ENCODE results near the gene GUF1.
A peak's percentile ranks its signal among the peaks of the same experiment; 100 is the strongest.

GUF1 gene, protein sequence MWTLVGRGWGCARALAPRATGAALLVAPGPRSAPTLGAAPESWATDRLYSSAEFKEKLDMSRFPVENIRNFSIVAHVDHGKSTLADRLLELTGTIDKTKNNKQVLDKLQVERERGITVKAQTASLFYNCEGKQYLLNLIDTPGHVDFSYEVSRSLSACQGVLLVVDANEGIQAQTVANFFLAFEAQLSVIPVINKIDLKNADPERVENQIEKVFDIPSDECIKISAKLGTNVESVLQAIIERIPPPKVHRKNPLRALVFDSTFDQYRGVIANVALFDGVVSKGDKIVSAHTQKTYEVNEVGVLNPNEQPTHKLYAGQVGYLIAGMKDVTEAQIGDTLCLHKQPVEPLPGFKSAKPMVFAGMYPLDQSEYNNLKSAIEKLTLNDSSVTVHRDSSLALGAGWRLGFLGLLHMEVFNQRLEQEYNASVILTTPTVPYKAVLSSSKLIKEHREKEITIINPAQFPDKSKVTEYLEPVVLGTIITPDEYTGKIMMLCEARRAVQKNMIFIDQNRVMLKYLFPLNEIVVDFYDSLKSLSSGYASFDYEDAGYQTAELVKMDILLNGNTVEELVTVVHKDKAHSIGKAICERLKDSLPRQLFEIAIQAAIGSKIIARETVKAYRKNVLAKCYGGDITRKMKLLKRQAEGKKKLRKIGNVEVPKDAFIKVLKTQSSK

DNA sequence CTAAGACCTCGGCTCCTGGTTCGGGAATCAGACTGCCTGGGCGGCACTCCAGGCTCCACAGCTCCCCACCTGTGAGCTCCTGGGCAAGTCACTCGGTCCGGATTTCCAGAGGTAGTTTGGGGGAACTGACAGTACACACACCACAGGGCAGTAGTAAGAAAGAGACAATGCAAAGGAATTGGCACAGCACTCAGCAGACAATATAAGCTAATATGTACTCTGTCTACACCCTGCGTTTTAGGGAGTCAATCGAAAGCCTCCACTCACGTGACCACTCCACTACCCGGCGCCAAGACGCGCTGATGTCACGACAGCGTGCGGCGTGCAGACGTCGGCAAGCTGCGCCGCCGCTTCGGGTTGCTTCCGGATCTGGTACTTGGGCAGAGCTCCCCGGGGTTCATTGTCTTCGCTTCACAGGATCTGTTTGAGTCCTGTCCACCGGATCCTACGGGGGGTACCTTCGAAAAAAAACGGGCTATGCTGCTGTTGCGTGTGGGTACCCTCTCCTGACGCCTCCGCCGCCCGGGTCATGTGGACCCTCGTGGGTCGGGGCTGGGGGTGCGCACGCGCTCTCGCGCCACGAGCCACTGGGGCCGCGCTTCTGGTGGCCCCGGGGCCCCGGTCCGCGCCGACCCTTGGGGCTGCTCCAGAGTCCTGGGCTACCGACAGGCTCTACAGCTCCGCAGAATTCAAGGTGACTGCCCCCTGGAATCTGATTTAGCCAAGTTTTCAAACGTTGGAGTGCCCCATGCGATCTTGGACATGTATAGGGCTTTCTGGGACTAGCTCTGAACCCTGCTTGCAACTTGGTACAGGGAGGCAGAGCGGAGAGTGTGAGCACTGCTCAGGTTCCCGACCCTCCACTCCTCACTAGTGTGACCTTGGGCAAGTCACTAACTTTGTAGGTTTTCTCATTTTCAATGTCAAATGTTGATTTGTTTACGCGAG, at the start of gene GUF1:
Gene GUF1 (plus strand): TSS at position 327 of the 948 bp plus-strand sequence. CDS start 203 bp downstream, at position 530.
- peak; percentile 85 to 87 for DNase-seq

DNA sequence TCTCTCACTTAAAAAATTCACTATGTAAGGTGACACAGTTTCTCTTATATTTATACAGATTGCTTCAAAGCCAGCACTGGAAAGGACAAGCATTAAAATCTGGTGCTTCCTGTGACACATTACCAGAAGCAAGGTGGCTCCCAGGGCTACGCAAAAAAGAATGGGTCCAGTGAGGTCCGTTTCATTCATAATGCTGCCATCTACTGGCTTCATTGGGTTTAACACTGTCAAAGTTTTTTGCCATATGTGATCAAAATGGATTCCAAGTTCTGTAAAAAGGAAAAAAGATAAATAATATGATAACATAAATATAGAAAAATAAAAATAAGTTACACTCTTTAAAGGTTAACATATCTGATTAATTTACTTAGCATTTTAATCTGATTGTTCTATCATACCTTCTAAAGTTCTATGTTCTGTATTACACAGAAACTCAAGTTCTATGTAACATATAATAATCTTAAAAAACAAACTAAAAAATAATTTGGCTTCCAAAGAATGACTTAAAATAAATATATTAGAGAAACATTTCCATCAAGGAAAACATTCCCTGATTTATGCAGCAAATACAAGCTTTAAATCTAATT, 48.8 kb upstream of the GUF1 start:
- DNase-seq: peak; percentile 9 to 31

DNA sequence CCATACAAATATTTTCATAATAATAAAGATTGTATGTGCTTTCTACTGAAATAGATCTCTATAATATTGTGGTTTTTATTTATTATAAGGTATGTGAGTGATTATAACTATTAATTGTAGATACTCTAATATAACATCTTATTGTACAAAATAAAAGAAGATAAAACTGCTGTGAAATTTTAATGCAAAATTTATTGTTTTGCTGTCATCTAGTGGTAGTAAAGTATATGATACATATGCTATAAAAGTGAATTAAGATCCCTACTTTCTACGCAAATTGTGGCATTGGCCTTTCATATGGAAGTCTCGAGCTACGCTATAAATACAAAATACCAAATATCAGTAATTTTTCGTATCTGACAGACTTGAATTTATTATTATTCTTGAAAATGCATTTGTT, 46.1 kb upstream of the GUF1 start:
- DNase-seq: no peak

DNA sequence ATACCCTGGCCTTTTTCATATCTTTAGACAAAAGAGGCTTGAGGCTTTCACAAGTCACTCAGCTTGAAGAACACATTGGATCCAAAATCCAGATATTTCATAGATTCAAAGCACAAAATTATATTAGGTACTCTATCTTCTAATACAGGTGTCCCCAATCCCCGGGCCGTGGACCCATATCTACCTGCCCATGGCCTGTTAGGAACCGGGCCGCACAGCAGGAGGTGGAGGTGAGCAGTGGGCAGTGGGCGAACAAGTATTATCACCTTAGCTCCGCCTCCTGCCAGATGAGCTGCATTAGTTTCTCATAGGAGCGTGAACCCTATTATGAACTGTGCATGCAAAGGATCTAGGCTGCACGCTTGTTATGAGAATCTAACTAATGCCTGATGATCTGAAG, 45.5 kb upstream of the GUF1 start:
- no peak for DNase-seq

DNA sequence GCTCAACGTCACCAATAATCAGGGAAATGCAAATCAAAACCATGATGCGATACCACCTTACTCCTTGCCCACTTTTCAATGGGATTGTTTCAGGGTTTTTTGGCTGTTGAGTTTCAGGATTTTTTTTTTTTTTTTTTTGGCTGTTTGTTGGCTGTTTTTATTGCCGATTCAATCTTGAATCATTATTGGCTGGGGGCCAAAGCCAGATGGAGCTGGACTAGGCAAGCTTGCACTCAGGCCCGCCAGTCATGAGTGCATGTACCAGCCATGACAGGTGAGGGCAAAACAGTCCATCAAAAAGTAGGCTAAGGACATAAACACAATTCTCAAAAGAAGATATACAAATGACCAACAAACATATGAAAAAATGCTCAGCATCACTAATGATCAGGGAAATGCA, 40.1 kb upstream of the GUF1 start:
- DNase-seq: no peak

DNA sequence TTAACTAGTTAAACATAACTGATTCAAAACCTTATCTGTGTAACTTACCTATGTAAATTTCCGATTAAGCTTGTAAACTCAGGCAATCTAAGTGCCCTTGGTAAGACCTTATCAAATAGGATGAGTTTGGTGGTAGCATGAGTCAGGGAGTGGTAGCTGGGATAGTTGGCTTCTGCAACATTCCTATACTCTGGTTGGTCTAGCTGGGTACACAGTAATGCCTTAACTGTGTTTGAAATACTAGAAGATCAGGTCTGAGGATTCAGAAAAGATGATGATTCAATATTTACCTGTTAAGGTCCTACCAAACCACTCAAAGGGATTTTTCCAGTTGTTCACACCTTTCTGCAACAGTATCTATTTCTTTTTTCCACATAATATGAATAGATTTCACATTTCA, 32.1 kb upstream of the GUF1 start:
- DNase-seq: no peak

DNA sequence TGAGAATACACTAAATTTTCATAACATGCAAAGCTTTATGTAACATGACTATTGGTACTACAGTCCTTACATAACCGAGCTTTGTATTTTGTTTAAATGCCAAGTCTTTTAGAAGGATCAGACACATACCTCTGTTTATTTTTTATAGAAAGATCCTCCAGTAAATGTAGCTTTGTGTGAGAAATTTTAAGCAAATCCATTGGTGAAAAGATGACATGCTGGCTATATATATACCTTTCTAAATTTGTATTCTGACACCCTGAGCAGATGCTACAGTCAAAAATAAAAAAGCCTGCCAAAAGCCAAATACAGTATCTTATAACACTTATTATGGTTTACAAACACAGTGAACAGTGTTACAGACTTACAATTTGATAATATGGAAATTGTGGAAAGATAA, 26.8 kb upstream of the GUF1 start, which contains the start of gene YIPF7:
Gene YIPF7 (minus strand): TSS at position 201 of the 400 bp plus-strand sequence. CDS start 1,525 bp downstream, outside the sequence.
- no peak for DNase-seq

DNA sequence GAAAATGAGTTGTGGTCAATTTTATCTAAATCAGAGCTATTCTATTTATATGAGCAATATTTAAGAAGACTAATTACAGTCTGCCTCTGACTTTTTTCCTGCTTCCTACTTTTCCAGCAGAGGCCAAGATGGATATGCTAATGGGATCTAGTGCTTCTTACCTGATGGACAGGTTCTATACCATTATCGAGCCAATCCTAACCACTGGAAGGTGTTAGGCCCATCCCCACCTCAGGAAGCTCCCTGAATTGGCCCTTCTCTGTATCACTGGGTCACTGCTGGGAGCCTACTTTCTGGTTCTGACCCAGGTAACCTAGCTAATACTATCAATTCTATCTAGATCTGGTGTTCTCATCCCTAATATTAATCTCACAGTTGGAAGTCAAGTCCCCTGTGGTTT, 26.2 kb upstream of the GUF1 start:
- no peak for DNase-seq

DNA sequence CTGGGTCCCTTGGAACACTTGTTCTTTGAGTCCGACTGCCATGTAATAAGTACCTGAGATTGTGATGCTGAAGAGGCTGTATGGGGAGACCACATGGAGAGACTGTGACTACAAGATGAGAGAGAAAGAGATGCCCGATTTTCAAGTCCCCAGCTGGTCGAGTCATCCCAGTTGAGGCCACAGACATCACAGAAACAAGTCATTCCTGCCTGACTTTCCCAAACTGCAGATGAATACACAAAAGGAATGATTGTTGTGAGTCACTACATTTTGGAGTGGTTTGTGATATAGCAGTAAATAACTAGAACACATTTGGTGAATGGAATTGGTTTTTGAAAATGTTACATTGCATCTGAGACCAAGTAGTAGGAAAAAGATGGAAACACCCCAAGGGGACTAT, 17.8 kb upstream of the GUF1 start:
- no peak for DNase-seq

DNA sequence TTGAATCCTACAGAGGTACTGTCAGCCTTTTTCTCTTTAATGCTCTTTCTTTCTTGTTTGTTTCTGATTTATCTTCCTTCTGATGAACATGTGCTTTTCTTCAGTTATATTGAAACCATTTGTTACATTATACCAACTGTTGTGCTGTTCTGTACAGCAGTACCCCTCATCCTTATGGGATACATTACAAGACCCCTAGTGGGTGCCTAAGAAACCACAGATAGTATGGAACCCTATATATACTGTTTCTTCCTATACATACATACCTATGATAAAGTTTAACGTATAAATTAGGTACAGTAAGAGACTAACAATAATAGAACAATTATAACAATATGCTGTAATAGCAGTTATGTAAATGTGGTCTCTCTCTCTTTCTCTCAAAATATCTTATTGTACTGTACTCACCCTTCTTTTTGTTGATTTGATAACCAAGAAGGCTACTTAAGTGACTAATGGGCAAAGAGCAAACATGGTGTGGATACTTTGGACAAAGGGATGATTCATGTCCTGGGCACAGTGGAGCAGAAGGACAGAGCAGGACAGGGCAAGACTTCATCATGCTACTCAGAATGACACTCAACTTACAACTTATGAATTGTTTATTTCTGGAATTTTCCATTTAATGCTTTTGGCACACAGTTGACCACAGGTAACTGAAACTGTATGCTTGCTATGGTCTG, 16.1 kb upstream of the GUF1 start:
- DNase-seq: no peak

DNA sequence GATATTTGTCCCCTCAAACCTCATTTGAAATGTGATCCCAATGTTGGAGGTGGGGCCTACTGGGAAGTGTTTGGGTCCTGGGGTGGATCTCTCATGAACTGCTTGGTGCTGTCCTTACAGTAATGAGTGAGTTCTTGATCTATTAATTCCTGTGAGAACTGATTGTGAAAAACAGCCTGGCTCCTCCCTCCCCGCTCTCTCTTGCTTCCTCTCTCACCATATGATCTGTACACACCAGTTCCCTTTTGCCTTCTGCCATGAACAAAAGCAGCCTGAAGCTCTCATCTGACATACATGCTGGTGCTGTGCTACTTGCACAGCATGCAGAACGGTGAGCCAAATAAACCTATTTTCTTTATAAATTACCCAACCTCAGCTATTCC, 15.6 kb upstream of the GUF1 start:
- DNase-seq: no peak

DNA sequence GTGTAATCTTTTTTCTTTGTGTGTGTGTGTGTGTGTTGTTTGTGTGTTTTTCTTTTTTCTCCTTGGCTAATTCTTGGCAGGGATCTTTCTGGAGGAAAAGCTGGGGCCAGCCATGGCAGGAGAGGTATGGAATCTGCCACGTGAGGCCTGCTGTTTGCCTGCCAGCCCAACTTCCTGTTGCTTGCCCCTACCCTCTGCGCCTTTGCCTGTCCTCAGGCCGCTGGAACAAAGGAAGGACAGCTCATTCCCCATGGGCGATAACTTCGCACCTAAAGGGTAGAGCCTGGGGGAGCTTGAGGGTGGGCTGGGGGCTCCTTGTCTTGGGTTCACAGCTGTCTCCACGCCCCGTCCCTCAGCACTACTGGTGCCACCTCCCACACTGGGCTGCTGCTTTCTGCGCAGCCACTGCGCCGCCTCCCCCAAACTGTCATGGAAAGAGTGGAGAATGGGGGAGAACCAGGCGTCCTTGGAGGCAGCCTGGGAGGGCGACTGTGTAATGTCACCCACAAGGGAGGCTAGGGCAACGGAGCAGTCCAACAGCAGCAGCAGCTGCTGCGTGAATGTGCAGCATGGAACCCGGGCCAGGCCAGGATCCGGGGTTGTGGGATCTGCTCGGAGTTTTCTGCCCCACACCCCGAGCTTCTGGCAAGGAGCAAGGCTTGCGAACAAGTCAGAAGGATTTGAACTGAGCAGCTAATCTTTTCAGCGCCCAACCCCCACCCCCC, 14.5 kb upstream of the GUF1 start:
- no peak for DNase-seq

DNA sequence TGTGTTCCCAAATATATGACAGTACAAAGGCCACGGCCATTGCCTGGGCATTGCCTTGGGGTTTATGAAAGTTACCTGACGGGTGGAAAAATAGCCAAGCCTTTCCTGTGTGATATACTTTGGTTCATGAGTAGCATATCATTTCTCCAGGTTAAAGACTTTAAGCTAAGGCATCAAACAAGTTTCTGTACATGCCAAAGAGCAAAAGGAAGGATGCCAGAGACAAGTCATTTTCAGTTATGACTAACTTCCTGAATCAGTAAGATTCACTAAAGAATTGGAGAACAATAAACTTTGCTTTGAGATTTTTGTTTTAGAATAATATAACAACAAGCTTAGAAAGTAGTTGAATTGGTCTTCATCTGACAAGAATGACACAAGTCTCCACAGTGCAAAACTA, 9.7 kb upstream of the GUF1 start:
- no peak for DNase-seq

DNA sequence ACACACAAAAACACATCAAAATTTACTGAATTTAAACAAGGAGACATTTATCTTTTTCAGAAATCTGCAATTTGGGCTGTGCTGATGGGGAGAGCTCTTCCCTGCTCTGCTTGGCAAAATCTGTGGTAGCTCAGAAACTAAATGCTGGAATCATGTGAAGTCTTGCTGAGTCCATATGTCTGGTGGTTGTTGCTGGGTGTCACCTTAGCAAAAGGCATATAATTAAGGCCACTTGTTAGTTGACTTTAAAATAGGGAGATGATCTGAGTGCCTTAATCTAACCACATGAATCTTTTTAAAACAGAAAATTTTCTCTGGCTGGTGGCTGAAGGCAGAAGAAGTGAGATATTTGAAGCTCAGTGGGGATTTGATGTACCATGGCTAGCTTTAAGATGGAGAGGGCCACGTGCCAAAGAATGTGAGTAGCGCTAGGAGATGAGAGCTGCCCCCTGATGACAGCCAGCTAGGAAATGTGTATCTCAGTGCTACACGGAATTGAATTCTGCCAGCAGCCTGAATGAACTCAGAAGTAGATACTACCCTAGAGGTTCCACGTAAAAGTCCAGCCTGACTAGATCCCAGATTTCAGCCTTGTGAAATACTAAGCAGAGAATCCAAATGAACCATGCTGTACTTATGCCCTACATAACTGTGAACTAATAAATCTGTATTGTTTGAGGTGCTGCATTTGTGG, 7.6 kb upstream of the GUF1 start:
- no peak for DNase-seq

DNA sequence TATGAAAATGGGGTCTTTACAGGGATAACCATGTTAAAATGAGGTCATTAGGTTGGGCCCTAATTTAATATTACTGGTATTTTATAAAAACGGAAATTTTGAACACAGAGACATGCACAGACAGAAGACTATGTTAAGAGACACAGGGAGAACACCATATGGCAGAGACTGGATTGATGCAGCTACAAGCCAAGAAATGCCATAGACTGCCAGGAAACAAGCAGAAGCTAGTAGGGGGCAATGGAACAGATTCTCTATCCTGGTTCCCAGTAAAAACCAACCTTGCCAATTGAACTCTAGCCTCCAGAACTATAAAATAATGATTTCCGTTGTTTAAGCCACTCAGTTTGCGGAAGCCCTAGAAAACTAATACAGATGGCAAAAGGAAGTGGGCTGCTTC, 6.6 kb upstream of the GUF1 start:
- DNase-seq: no peak

DNA sequence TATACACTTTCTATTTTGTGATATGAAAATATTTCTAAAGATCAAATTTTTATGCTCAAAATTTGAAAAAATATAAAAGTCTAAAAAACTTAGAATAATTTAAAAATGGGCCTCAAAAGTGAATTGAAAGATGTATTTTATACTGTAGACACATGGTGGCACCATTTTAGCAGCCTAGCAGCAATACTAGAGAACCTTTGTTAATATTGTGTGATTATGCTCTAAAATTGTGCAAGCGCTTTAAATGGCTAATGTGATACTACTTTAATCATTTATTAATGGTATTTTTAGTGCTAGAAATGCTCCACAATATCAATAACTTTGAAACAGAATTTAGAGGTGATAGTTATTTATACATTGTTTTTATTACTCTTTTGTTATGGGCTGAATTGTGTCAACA, 3.7 kb upstream of the GUF1 start:
- no peak for DNase-seq

DNA sequence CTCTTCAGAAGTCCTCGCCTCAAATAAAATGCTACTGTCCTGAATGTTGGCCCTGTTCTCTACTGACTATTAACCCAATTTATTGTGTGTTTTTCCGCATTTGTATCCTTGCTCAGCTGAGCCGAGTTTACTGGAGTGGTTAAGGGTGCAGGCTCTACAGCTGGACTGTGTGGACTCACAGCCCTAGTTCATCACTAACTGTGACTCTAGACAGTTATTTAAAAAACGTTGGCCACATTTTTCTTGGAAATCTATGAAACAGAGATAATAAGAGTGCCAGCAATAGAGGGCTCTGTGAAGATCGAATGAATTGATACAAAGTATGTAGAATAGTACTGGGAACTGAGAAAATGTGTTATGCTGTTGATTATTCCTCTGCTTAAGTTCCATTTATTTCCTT, 2.9 kb upstream of the GUF1 start:
- DNase-seq: no peak

DNA sequence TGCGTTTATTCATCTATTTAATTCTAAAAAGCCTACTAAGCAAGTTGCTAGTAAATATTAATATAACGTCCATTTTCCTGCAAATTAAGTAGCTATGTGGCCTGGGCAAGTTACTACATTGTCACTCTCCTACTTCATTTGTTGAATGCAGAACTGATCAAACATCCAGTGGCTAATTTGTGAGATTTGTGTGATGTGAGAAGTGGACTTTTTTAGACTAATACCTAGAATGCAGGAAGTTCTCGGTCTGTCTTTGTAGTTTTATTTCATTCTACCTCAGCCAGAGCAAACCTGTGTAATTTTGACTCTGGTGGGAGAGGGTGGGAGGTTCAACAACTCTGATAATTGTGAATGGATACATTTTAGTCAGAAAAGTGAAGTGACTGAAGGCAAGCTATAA, 840 bp downstream of the GUF1 start:
- no peak for DNase-seq

DNA sequence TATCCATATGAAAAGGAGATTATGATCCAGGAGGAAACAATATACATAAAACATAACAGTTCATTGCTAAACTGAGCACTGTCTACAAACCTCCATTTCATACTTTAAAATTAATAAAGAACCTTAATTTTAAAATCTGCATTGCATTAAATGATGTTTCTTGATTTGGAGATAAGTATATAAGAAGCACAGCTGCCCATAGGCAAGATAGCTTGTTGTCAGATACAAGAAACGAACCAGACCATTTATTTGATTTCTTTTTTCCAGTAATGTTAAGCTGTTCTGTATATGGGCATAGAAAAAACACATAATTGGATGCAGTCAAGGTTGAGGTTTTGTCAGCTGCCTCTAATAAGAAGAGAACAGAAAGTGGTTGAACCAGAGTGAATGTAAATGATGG, 6.4 kb downstream of the GUF1 start:
- DNase-seq: no peak

DNA sequence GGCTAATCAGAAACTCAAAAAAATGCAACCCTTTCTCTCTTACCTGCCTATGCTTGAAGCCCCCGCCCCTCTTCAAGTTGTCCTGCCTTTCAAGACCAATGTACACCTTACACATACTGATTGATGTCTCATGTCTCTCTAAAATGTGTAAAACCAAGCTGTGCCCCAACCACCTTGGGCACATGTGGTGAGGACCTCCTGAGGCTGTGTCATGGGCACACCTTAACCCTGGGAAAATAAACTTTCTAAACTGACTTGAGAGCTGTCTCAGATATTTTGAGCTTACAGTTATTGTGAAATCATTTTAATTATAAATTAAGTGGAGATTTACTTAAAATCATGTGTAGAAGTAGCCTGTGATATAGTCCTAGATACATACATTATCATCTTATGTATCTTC, 22.2 kb downstream of the GUF1 start:
- no peak for DNase-seq

DNA sequence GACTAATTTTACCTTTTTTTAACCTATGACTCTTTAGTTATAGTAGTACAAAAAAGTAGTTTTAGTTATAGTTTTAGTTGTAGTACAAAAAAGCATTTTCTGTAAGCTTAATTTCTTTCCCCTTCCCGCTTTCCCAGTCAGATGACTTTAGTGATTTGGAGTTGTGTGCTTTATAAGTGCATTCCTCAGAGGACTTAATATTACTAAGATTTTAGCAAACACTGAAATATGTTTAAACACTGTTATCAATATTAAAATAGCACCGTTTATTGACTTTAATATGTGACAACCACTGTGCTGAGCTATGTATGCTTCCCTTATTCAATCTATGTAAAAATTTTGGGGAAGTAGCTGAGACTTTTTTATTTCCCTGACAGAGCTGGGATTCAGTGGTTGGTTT, 22.8 kb downstream of the GUF1 start:
- no peak for DNase-seq
